Stimulated activated CD4-positive, alpha-beta T cell treated with anti-CD3 and anti-CD28 coated beads, TNF-alpha, amount 100 ng/mL, for 48 hours (primary cell): ENCODE data around the gene ROBO1.
"Not testable (repeated sequence)": the region's sequence is repeated elsewhere in the genome, so short reads cannot be mapped to it uniquely, and the experiment has no call there.

Experiments
- DNase-seq, 3 donors: peaks; one replicate each; pipeline ENCODE4 v3.0.0-alpha.2; 2020; ENCODE audit warnings: low read depth in 3 of 3

Gene ROBO1

GRCh38 chr3:79314544-79314943 lies 453.3 kb downstream of the ROBO1 start:
- no peak for DNase-seq

GRCh38 chr3:79310016-79310415 lies 457.8 kb downstream of the ROBO1 start:
- no peak for DNase-seq

- no peak for DNase-seq
Observed at GRCh38 chr3:79306934-79307570, 460.7 kb downstream of the ROBO1 start.

GRCh38 chr3:79299949-79300635 lies 467.7 kb downstream of the ROBO1 start:
- not testable (repeated sequence) for DNase-seq

- no peak for DNase-seq
Observed at GRCh38 chr3:79297245-79297960, 470.4 kb downstream of the ROBO1 start.

- DNase-seq, result no peak
Observed at GRCh38 chr3:79286882-79287281, 480.9 kb downstream of the ROBO1 start.

DNA sequence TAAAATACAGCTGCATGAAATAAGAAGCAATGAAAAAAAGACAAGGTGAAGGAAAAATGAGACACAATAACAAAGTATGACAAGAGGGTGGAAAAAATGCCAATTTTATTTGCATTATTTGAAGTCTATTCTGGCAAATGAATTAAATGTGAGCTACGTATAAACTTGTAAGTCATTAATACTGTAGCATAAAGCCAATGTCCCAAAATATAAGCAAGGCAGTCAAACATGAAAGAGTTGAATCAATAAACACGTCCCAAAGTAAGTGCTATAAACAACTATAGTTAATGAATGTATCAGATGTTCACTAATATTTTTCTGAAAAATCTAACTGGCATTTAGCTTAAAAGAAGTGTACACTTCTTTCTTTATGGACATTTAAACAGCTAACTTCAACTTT lies 481.9 kb downstream of the ROBO1 start:
- no peak for DNase-seq

DNA sequence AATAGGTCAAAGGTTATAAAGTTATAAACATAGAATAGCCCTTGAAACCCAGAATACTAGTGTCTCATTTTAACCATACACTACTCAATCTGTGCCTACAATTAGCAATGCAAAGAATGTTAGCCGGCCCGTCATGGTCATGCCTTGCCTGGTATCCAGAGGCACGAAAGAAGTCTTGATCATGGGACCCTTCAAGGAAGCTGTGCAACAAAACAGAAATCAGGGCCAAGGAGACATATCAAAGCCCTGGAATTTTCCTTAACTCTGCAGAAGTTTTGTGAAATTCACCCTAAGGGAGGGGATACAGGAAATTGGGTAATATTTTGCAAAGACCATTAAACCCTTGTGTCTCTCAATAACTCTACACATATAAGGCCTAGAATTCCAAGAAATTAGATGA lies 482.4 kb downstream of the ROBO1 start:
- no peak for DNase-seq

- DNase-seq, result no peak
Observed at GRCh38 chr3:79284781-79285180, 483.0 kb downstream of the ROBO1 start.

- no peak for DNase-seq
Observed at GRCh38 chr3:79278681-79279080, 489.1 kb downstream of the ROBO1 start.

GRCh38 chr3:79268422-79268821 lies 499.4 kb downstream of the ROBO1 start:
- no peak for DNase-seq

DNA sequence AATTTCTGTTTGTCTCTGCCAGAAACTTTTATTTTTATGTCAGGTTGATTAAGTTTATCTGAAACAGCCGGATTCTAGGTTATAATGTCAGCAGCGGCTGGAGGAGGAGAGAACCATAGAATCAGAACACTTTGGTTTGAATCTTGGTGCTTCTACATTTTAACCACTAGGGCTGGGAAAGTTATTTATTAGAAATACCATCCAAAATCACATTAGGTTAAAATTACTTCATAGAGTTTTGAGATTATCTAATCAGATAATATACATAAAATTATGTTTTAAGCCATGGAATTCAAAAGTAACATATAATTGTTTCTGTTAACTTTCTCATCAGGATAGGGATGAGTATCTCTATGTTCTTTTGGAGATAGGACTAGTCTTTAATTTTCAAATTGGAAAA lies 502.9 kb downstream of the ROBO1 start:
- no peak for DNase-seq

- DNase-seq, result no peak
Observed at GRCh38 chr3:79263423-79263822, 504.4 kb downstream of the ROBO1 start.

DNA sequence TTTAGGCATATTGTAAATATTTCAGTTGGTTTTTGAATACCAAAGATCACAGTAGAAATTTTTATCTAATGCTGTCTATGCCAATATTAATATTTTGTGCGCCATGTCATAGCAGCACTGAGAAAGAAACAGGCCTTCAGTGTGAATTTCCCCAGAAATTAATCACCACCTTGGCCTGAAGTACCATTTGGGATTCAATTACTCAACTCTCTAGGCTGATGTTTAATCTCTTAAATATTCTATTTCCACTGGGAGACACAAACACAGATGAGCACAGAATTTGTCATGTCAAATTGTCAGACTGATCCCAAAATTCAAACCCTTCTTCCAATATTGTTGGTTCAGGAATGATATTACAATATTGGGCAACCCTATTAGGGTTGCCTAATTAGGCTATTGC lies 509.3 kb downstream of the ROBO1 start:
- no peak for DNase-seq

- DNase-seq, result no peak
Observed at GRCh38 chr3:79257791-79258190, 510.0 kb downstream of the ROBO1 start.

DNA sequence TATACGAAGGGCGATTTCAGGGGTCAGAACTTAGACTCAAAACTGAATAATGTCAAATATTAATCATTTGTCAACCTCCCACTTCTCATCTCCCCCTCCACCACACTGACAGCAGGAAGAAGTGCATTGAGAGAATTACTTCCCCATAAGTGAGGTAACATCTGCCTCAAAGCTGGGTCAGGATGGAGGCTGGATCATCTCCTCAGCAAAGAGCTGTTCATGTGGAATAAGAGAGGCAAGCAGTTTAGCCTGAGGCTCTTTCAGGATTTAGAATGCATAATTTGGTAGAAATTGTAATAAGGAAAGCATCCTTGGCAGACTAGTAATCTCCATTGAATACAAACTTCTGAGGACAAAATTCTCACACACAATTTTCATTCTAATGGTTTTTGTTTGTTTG lies 512.1 kb downstream of the ROBO1 start:
- DNase-seq, result no peak

DNA sequence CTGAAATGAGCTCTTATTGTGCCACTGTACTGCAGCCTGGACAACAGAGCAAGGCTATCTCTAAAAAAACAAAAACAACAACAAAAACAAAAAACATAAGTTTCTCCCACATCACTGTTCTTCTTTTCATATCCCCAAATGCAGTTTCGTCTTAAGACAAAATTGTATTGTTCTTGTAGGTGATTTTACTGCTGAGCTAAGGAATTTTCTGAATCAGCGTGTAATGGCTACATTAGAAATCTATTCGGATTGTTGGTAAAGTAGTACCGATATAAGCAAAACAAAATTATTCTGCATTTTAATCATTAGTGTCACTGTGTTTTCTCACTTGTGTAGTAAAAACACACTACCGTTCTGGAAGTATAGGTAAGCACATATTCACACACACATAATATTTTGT lies 512.5 kb downstream of the ROBO1 start:
- DNase-seq, result no peak

- no peak for DNase-seq
Observed at GRCh38 chr3:79253704-79254103, 514.1 kb downstream of the ROBO1 start.

- no peak for DNase-seq
Observed at GRCh38 chr3:79253271-79253670, 514.5 kb downstream of the ROBO1 start.

DNA sequence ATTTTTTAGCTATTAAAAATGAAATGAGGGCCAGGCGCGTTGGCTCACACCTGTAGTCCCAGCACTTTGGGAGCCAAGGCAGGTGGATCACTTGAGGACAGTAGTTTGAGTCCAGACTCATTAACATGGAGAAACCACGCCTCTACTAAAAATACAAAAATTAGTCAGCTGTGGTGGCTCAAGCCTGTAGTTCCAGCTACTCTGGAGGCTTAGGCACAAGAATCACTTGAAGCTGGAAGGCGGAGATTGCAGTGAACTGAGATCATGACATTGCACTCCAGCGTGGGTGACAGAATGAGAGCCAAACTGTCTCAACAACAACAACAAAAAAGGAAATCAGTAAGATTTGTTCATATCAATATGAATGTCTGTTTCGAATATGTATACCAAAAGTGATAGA lies 517.1 kb downstream of the ROBO1 start:
- DNase-seq, result no peak

DNA sequence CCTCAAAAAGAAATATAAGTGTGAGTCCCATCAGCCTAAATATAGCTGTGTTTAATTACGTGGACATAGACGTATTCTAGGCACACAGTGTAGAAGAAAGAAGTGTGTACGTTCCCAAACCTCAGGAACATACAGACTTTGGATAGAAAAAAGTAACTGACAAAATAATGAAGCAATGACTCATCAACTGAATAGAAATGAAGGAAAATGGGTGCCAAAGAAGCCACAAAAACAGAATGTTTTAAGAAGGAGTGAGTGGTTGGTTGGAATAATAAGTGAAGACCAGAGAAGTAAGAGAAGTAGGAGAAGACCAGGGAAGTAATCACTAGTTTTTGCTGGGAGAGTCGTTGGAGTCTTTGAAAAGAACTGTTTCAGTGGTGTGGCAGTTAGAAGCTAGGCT lies 518.1 kb downstream of the ROBO1 start:
- DNase-seq, result no peak

GRCh38 chr3:79247725-79248043 lies 520.1 kb downstream of the ROBO1 start:
- no peak for DNase-seq
